Measurements from ENCODE around the gene NSUN3.

Gene NSUN3

GRCh38 chr3:94176988-94177745, 114.3 kb downstream of the NSUN3 start:
- no peak overlapping the region for H3K4me3 ChIP-seq (ENCODE audit: low read depth, low read length)
- DNase-seq (ENCODE audit: low read depth), result no peak
- TF ChIP-seq, protein P1, sequence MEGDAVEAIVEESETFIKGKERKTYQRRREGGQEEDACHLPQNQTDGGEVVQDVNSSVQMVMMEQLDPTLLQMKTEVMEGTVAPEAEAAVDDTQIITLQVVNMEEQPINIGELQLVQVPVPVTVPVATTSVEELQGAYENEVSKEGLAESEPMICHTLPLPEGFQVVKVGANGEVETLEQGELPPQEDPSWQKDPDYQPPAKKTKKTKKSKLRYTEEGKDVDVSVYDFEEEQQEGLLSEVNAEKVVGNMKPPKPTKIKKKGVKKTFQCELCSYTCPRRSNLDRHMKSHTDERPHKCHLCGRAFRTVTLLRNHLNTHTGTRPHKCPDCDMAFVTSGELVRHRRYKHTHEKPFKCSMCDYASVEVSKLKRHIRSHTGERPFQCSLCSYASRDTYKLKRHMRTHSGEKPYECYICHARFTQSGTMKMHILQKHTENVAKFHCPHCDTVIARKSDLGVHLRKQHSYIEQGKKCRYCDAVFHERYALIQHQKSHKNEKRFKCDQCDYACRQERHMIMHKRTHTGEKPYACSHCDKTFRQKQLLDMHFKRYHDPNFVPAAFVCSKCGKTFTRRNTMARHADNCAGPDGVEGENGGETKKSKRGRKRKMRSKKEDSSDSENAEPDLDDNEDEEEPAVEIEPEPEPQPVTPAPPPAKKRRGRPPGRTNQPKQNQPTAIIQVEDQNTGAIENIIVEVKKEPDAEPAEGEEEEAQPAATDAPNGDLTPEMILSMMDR (IDR thresholded peaks at IDR 0.05; ENCODE audit: control insufficient read depth, extremely low read depth, insufficient read depth), result no peak

Measured in LNCaP clone FGC (cell line).